ENCODE results near the gene CACNA1F.

CACNA1F gene

DNA sequence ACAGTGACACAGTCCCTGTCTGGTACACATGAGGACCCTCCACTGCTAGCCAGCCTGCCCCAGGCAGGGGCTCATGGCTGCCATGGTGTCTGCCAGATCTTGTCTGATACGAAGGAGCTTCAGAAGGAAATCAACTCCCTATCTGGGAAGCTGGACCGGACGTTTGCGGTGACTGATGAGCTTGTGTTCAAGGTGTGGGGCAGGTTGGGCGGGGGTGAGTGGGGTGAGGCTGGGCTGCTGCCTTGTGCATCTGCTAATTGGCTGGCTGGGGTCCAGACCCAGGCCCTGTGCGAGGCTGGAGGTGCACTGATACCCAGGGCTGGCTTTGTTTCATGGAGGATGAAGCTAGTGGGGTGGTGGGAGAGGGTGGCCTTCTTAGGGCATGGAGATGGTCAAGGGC, 15.9 kb upstream of the CACNA1F start:
- no peak overlapping the region for H2BK5ac ChIP-seq (ENCODE audit: low read length)
- no peak overlapping the region for H3K4me2 ChIP-seq (ENCODE audit: low read length)
- H3K36me3 ChIP-seq (ENCODE audit: control insufficient read depth, insufficient read depth, low read length) = no peaks in the 10 kb centered on the region
- H3K4me1 ChIP-seq (ENCODE audit: control insufficient read depth, low read depth, low read length) = no peaks in the 10 kb centered on the region
- H3K27ac ChIP-seq (ENCODE audit: low read depth, low read length) = no peak overlapping the region
- no peak overlapping the region for H4K8ac ChIP-seq (ENCODE audit: low read depth, low read length)
- no peak overlapping the region for H3K23ac ChIP-seq (ENCODE audit: low read length)
- no peak overlapping the region for H3K18ac ChIP-seq (ENCODE audit: low read length)
- no peak overlapping the region for H4K5ac ChIP-seq (ENCODE audit: low read length)
- no peak overlapping the region for H2BK15ac ChIP-seq (replicated peaks; ENCODE audit: low read depth)
- no peaks in the 10 kb centered on the region for H3K27me3 ChIP-seq (ENCODE audit: insufficient read depth, low read length, poor library complexity)
- H3K56ac ChIP-seq (ENCODE audit: low read length) = no peak overlapping the region
- H3K4ac ChIP-seq (ENCODE audit: low read depth, low read length) = no peak overlapping the region
- no peak overlapping the region for H2AK5ac ChIP-seq (ENCODE audit: low read length)
- no peak for DNase-seq
- H3K9ac ChIP-seq (ENCODE audit: low read length) = no peak overlapping the region
- no CpG with 5 or more reads among the region's 6 CpGs for WGBS (ENCODE audit: extremely low coverage, insufficient coverage, low lambda C conversion rate)
- H3K4me3 ChIP-seq (ENCODE audit: low read length) = no peak overlapping the region
- H2BK120ac ChIP-seq (ENCODE audit: low read depth, low read length) = no peak overlapping the region
- no peaks in the 10 kb centered on the region for H3K79me1 ChIP-seq (ENCODE audit: low read length)
- H3K79me2 ChIP-seq (ENCODE audit: control insufficient read depth, insufficient read depth, low read length) = no peaks in the 10 kb centered on the region

DNA sequence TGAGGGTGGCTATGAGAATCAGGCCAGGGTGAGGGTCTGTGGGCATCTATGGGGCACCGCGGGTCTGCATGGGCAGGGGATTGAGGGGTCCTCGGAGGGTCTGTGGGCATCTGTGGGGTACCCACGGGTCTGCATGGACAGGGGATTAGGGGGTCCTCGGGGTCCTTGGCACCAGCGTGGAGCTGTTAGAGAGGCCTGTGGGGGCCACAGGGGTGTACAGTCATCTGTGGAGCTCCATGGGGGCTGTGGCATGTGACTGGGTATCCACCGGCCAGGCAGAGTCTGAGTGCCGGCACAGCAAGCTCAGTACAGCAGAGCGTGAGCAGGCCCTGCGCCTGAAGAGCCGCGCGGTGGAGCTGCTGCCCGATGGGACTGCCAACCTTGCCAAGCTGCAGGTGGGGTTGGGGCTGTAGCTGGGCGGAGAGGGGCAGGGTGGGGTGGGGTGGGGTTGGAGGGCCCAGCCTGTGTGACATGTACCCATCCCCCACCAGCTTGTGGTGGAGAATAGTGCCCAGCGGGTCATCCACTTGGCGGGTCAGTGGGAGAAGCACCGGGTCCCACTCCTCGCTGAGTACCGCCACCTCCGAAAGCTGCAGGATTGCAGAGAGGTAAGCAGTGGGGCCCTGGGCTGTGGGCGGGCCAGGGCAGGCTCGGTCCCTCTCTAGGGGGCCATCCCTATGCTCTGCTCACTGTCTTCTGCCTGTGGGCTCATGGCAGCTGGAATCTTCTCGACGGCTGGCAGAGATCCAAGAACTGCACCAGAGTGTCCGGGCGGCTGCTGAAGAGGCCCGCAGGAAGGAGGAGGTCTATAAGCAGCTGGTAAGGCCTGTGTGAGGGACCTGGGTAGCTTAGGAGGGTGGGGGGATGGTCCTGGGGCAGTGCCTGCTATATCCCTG, 15.0 kb upstream of the CACNA1F start:
- H3K79me1 ChIP-seq (ENCODE audit: low read length) = no peaks in the 10 kb centered on the region
- H3K56ac ChIP-seq (ENCODE audit: low read length) = no peak overlapping the region
- no peak overlapping the region for H2BK5ac ChIP-seq (ENCODE audit: low read length)
- WGBS (ENCODE audit: extremely low coverage, insufficient coverage, low lambda C conversion rate) = no CpG with 5 or more reads among the region's 28 CpGs
- H3K79me2 ChIP-seq (ENCODE audit: control insufficient read depth, insufficient read depth, low read length) = no peaks in the 10 kb centered on the region
- H4K8ac ChIP-seq (ENCODE audit: low read depth, low read length) = no peak overlapping the region
- no peak overlapping the region for H3K4me2 ChIP-seq (ENCODE audit: low read length)
- H3K9ac ChIP-seq (ENCODE audit: low read length) = no peak overlapping the region
- no peak overlapping the region for H3K27ac ChIP-seq (ENCODE audit: low read depth, low read length)
- no peaks in the 10 kb centered on the region for H3K36me3 ChIP-seq (ENCODE audit: control insufficient read depth, insufficient read depth, low read length)
- H3K4ac ChIP-seq (ENCODE audit: low read depth, low read length) = no peak overlapping the region
- H3K4me3 ChIP-seq (ENCODE audit: low read length) = no peak overlapping the region
- H4K5ac ChIP-seq (ENCODE audit: low read length) = no peak overlapping the region
- H2BK15ac ChIP-seq (replicated peaks; ENCODE audit: low read depth) = no peak overlapping the region
- no peak overlapping the region for H3K23ac ChIP-seq (ENCODE audit: low read length)
- no peak overlapping the region for H3K18ac ChIP-seq (ENCODE audit: low read length)
- DNase-seq = no peak
- no peaks in the 10 kb centered on the region for H3K4me1 ChIP-seq (ENCODE audit: control insufficient read depth, low read depth, low read length)
- no peaks in the 10 kb centered on the region for H3K27me3 ChIP-seq (ENCODE audit: insufficient read depth, low read length, poor library complexity)
- H2AK5ac ChIP-seq (ENCODE audit: low read length) = no peak overlapping the region
- no peak overlapping the region for H2BK120ac ChIP-seq (ENCODE audit: low read depth, low read length)

DNA sequence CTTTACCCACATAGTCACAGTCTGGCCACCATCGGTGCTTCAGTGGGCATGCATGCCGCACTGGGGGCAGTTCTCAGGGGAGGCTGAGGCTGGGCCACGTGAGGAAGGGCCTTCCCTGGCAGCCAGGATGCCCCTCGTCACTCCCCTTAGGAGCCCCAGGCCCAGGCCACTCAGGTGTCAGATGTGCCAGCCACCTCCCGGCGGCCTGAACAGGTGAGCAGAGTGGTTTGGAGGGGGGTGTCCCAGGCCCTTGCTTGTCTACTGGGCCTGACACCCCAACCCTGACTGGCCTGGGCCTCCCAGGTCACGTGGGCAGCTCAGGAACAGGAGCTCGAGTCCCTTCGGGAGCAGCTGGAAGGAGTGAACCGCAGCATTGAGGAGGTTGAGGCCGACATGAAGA, 14.2 kb upstream of the CACNA1F start:
- H3K36me3 ChIP-seq (ENCODE audit: control insufficient read depth, insufficient read depth, low read length) = no peaks in the 10 kb centered on the region
- H2BK120ac ChIP-seq (ENCODE audit: low read depth, low read length) = no peak overlapping the region
- H4K5ac ChIP-seq (ENCODE audit: low read length) = no peak overlapping the region
- no peak overlapping the region for H3K4me2 ChIP-seq (ENCODE audit: low read length)
- H4K8ac ChIP-seq (ENCODE audit: low read depth, low read length) = no peak overlapping the region
- no peak overlapping the region for H3K23ac ChIP-seq (ENCODE audit: low read length)
- H3K56ac ChIP-seq (ENCODE audit: low read length) = no peak overlapping the region
- H3K79me1 ChIP-seq (ENCODE audit: low read length) = no peaks in the 10 kb centered on the region
- no peaks in the 10 kb centered on the region for H3K79me2 ChIP-seq (ENCODE audit: control insufficient read depth, insufficient read depth, low read length)
- no peak overlapping the region for H3K27ac ChIP-seq (ENCODE audit: low read depth, low read length)
- H3K9ac ChIP-seq (ENCODE audit: low read length) = no peak overlapping the region
- no peak overlapping the region for H3K4me3 ChIP-seq (ENCODE audit: low read length)
- no peak overlapping the region for H3K18ac ChIP-seq (ENCODE audit: low read length)
- no peaks in the 10 kb centered on the region for H3K4me1 ChIP-seq (ENCODE audit: control insufficient read depth, low read depth, low read length)
- no peak overlapping the region for H3K4ac ChIP-seq (ENCODE audit: low read depth, low read length)
- H3K27me3 ChIP-seq (ENCODE audit: insufficient read depth, low read length, poor library complexity) = no peaks in the 10 kb centered on the region
- H2BK15ac ChIP-seq (replicated peaks; ENCODE audit: low read depth) = no peak overlapping the region
- no peak overlapping the region for H2BK5ac ChIP-seq (ENCODE audit: low read length)
- WGBS (ENCODE audit: extremely low coverage, insufficient coverage, low lambda C conversion rate) = no CpG with 5 or more reads among the region's 11 CpGs
- no peak for DNase-seq
- no peak overlapping the region for H2AK5ac ChIP-seq (ENCODE audit: low read length)

DNA sequence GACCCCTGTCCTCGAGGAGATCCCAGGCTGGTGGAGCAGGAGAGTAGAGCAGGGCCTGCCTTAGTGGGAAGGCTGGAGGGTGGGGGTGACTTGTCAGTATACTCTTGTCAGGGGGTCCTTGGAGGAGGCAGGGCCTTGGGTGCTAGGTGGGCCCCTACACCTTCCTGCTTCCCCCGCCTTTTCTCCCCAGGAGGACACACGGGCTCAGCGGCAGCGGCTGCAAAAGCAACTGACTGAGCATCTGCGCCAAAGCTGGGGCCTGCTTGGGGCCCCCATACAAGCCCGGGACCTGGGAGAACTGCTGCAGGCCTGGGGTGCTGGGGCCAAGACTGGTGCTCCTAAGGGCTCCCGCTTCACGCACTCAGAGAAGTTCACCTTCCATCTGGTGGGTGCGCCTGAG, 13.4 kb upstream of the CACNA1F start:
- no peaks in the 10 kb centered on the region for H3K36me3 ChIP-seq (ENCODE audit: control insufficient read depth, insufficient read depth, low read length)
- H2AK5ac ChIP-seq (ENCODE audit: low read length) = no peak overlapping the region
- H2BK5ac ChIP-seq (ENCODE audit: low read length) = no peak overlapping the region
- H3K79me1 ChIP-seq (ENCODE audit: low read length) = no peaks in the 10 kb centered on the region
- H3K79me2 ChIP-seq (ENCODE audit: control insufficient read depth, insufficient read depth, low read length) = no peaks in the 10 kb centered on the region
- H3K23ac ChIP-seq (ENCODE audit: low read length) = no peak overlapping the region
- H3K4me2 ChIP-seq (ENCODE audit: low read length) = no peak overlapping the region
- DNase-seq = no peak
- H4K5ac ChIP-seq (ENCODE audit: low read length) = no peak overlapping the region
- no peak overlapping the region for H3K27ac ChIP-seq (ENCODE audit: low read depth, low read length)
- no peaks in the 10 kb centered on the region for H3K27me3 ChIP-seq (ENCODE audit: insufficient read depth, low read length, poor library complexity)
- no peaks in the 10 kb centered on the region for H3K4me1 ChIP-seq (ENCODE audit: control insufficient read depth, low read depth, low read length)
- H3K9ac ChIP-seq (ENCODE audit: low read length) = no peak overlapping the region
- no peak overlapping the region for H4K8ac ChIP-seq (ENCODE audit: low read depth, low read length)
- no peak overlapping the region for H2BK120ac ChIP-seq (ENCODE audit: low read depth, low read length)
- no CpG with 5 or more reads among the region's 10 CpGs for WGBS (ENCODE audit: extremely low coverage, insufficient coverage, low lambda C conversion rate)
- no peak overlapping the region for H3K56ac ChIP-seq (ENCODE audit: low read length)
- H3K4ac ChIP-seq (ENCODE audit: low read depth, low read length) = no peak overlapping the region
- no peak overlapping the region for H2BK15ac ChIP-seq (replicated peaks; ENCODE audit: low read depth)
- H3K4me3 ChIP-seq (ENCODE audit: low read length) = no peak overlapping the region
- H3K18ac ChIP-seq (ENCODE audit: low read length) = no peak overlapping the region

DNA sequence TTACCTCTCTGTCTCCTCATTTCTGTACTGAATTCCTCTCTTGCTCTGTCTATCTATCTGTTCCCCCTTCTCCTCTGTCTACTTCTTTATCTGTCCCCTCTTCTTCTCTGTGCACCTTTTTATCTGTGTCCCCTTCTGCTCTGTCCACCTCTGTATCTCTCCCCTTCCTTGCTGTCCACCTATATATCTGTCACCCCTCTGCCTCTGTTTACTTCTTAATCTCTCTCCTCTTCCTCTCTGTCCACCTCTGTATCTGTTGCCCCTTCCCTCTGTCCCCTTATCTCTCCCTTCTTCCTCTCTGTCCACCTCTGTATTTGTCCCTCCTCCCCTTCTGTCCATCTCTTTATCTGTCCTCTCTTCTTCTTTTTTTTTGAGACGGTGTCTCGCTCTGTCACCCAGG, 11.1 kb upstream of the CACNA1F start:
- Histone ChIP-seq H3K79me1 (ENCODE audit: low read length) (no peaks in the 10 kb centered on the region), H3K56ac (ENCODE audit: low read length) (no peak overlapping the region), H2BK15ac (replicated peaks; ENCODE audit: low read depth) (no peak overlapping the region), H3K79me2 (ENCODE audit: control insufficient read depth, insufficient read depth, low read length) (no peaks in the 10 kb centered on the region), H3K27me3 (ENCODE audit: insufficient read depth, low read length, poor library complexity) (no peaks in the 10 kb centered on the region), H2BK120ac (ENCODE audit: low read depth, low read length) (no peak overlapping the region), H4K8ac (ENCODE audit: low read depth, low read length) (no peak overlapping the region), H3K18ac (ENCODE audit: low read length) (no peak overlapping the region), H3K36me3 (ENCODE audit: control insufficient read depth, insufficient read depth, low read length) (no peaks in the 10 kb centered on the region), H3K23ac (ENCODE audit: low read length) (no peak overlapping the region), H3K4ac (ENCODE audit: low read depth, low read length) (no peak overlapping the region), H3K4me2 (ENCODE audit: low read length) (no peak overlapping the region), H2BK5ac (ENCODE audit: low read length) (no peak overlapping the region), H3K27ac (ENCODE audit: low read depth, low read length) (no peak overlapping the region), H4K5ac (ENCODE audit: low read length) (no peak overlapping the region), H3K4me3 (ENCODE audit: low read length) (no peak overlapping the region), H2AK5ac (ENCODE audit: low read length) (no peak overlapping the region), H3K4me1 (ENCODE audit: control insufficient read depth, low read depth, low read length) (no peaks in the 10 kb centered on the region), H3K9ac (ENCODE audit: low read length) (no peak overlapping the region)
- no CpG with 5 or more reads among the region's 2 CpGs for WGBS (ENCODE audit: extremely low coverage, insufficient coverage, low lambda C conversion rate)
- DNase-seq = no peak

DNA sequence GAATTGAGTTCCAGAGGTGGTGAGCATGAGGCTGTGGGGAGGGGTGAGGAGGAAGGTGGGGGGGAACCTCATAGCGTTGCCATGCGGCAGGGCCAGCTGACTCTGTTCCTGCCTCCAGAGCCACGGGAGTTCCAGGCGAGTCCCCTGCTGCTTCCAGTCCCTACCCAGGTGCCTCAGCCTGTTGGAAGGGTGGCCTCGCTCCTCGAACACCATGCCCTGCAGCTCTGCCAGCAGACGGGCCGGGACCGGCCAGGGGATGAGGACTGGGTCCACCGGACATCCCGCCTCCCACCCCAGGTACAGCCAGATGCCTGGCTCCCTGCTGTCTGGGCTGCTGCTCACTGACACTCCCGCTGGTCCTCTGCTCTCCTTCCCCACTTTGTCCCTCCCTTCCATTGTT, 10.0 kb upstream of the CACNA1F start:
- H2AK5ac ChIP-seq (ENCODE audit: low read length) = no peak overlapping the region
- no peak for DNase-seq
- H3K27ac ChIP-seq (ENCODE audit: low read depth, low read length) = no peak overlapping the region
- H3K4ac ChIP-seq (ENCODE audit: low read depth, low read length) = no peak overlapping the region
- H3K4me1 ChIP-seq (ENCODE audit: control insufficient read depth, low read depth, low read length) = no peaks in the 10 kb centered on the region
- no peak overlapping the region for H3K4me2 ChIP-seq (ENCODE audit: low read length)
- no peak overlapping the region for H3K56ac ChIP-seq (ENCODE audit: low read length)
- no peaks in the 10 kb centered on the region for H3K36me3 ChIP-seq (ENCODE audit: control insufficient read depth, insufficient read depth, low read length)
- H3K79me2 ChIP-seq (ENCODE audit: control insufficient read depth, insufficient read depth, low read length) = no peaks in the 10 kb centered on the region
- H3K4me3 ChIP-seq (ENCODE audit: low read length) = no peak overlapping the region
- no peak overlapping the region for H4K8ac ChIP-seq (ENCODE audit: low read depth, low read length)
- no peaks in the 10 kb centered on the region for H3K79me1 ChIP-seq (ENCODE audit: low read length)
- H2BK120ac ChIP-seq (ENCODE audit: low read depth, low read length) = no peak overlapping the region
- H3K18ac ChIP-seq (ENCODE audit: low read length) = no peak overlapping the region
- H3K9ac ChIP-seq (ENCODE audit: low read length) = no peak overlapping the region
- no CpG with 5 or more reads among the region's 12 CpGs for WGBS (ENCODE audit: extremely low coverage, insufficient coverage, low lambda C conversion rate)
- no peak overlapping the region for H4K5ac ChIP-seq (ENCODE audit: low read length)
- H2BK5ac ChIP-seq (ENCODE audit: low read length) = no peak overlapping the region
- H2BK15ac ChIP-seq (replicated peaks; ENCODE audit: low read depth) = no peak overlapping the region
- no peaks in the 10 kb centered on the region for H3K27me3 ChIP-seq (ENCODE audit: insufficient read depth, low read length, poor library complexity)
- H3K23ac ChIP-seq (ENCODE audit: low read length) = no peak overlapping the region
